ENCODE data around the gene PRRC1. TPM values are rescaled to one million over a fixed set of nuclear protein-coding genes. Genes with fewer than 3 reads are reported as not detected.
A peak's percentile ranks its signal among the peaks of the same experiment; 100 is the strongest.

PRRC1 gene
- total and polyA plus RNA-seq, 7 donors = 19.3 to 32.1 (median 28.8) TPM

DNA sequence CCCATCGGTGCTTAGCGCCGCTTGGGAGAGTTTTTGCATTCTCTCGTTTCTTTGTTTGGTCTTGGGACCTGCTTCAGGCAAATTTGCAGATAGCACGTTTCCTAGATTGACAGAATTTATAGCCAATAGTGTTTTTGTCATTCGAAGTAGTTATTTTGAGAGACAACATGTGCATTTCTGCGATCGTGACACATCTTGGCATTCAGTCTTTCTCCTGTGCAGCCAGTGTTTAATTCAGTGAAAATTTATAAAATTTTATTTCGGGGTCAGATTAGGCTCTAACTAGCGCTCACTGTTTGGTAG, 830 bp downstream of the PRRC1 start:
- Histone ChIP-seq H3K27ac (peak overlapping the region; percentile 79 to 84 (median 81)), H3K4me3 (peak overlapping the region; percentile 72 to 98 (median 90)), H3K36me3 (peaks cover 0 to under 1% (median 0%) of the 10 kb centered on the region in 4 donors), H3K4me1 (peaks cover 0 to 25% (median 16%) of the 10 kb centered on the region in 4 donors), H3K9me3 (peaks cover 0 to 3% (median 0%) of the 10 kb centered on the region in 4 donors), H3K27me3 (no peaks in the 10 kb centered on the region)
- DNase-seq = no peak
- 3 to 8% methylated on average over 10 of the region's 10 CpGs for WGBS, 2 donors
- intact Hi-C loops (cut with DNase I) = no loop called here
- TF ChIP-seq EP300 (IDR thresholded peaks at IDR 0.05) (no peak), POLR2A (IDR thresholded peaks at IDR 0.05) (no peak), CTCF (IDR thresholded peaks at IDR 0.05) (no peak), POLR2AphosphoS5 (IDR thresholded peaks at IDR 0.05) (no peak)

DNA sequence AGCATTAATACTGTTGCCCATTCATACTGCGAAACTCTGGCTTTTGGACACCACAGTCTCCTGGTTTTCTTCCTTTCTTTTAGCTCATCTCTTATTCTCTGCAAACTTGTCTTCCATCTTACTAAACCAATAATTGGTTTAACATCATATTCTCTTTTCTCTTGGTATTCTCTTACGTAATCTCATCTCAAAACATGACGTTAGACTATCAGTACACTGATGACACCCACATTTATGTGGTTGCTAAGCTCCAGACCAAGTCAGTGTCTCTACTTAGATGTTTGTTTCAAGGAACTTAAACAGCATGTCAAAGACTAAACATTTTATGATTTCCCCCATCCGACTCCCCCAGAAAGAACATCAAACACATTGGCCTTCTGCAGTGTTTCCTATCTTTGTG, 2.1 kb downstream of the PRRC1 start:
- H3K27me3 ChIP-seq = no peaks in the 10 kb centered on the region
- peaks cover 3 to 14% (median 9%) of the 10 kb centered on the region in 4 donors for H3K36me3 ChIP-seq
- TF ChIP-seq POLR2AphosphoS5 (IDR thresholded peaks at IDR 0.05) = no peak
- TF ChIP-seq POLR2A (IDR thresholded peaks at IDR 0.05) = no peak
- TF ChIP-seq EP300 (IDR thresholded peaks at IDR 0.05) = no peak
- TF ChIP-seq CTCF (IDR thresholded peaks at IDR 0.05) = no peak
- 85 to 90% methylated on average over 4 of the region's 4 CpGs for WGBS, 2 donors
- intact Hi-C loops (cut with DNase I) = no loop called here
- H3K27ac ChIP-seq = no peak overlapping the region
- peaks cover 0 to 3% (median 0%) of the 10 kb centered on the region in 4 donors for H3K9me3 ChIP-seq
- DNase-seq = no peak
- H3K4me3 ChIP-seq = no peak overlapping the region
- H3K4me1 ChIP-seq = peaks cover 0 to 25% (median 16%) of the 10 kb centered on the region in 4 donors

GRCh38 chr5:127521138-127521770, 3.8 kb downstream of the PRRC1 start:
- H3K4me3 ChIP-seq = no peak overlapping the region
- H3K27ac ChIP-seq = no peak overlapping the region
- peaks cover 0 to 25% (median 16%) of the 10 kb centered on the region in 4 donors for H3K4me1 ChIP-seq
- H3K9me3 ChIP-seq = peaks cover 0 to 3% (median 0%) of the 10 kb centered on the region in 4 donors
- no peak for TF ChIP-seq POLR2A (IDR thresholded peaks at IDR 0.05)
- no peak for TF ChIP-seq EP300 (IDR thresholded peaks at IDR 0.05)
- no peak for TF ChIP-seq POLR2AphosphoS5 (IDR thresholded peaks at IDR 0.05)
- TF ChIP-seq CTCF (IDR thresholded peaks at IDR 0.05) = no peak
- intact Hi-C loops (cut with DNase I) = no loop called here
- H3K27me3 ChIP-seq = no peaks in the 10 kb centered on the region
- 98 to 99% methylated on average over 6 of the region's 6 CpGs for WGBS, 2 donors
- H3K36me3 ChIP-seq = peaks cover 4 to 28% (median 17%) of the 10 kb centered on the region in 4 donors
- DNase-seq = no peak

DNA sequence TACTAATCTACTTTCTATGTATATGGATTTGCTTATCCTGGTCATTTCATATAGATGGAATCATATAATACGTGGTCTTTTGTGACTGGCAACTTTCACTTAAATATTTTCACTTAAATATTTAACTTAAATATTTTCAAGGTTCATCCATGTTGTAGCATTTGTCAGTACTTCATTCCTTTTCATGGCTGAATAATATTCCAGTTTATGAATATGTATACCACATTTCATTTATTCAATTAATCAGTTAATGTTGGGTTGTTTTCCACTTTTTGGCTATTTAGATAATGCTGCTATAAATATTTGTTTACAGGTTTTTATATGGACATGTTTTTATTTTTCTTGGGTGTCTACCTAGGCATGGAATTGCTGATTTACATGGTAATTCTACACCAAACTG, 7.7 kb downstream of the PRRC1 start:
- WGBS, 2 donors = 94 to 99% methylated on average over 1 of the region's 1 CpG
- peaks cover 0 to 6% (median under 1%) of the 10 kb centered on the region in 4 donors for H3K4me1 ChIP-seq

More for the DNA sequence above, 7.7 kb downstream of the PRRC1 start:
- Histone ChIP-seq H3K27me3 (no peaks in the 10 kb centered on the region), H3K36me3 (peaks cover 4 to 66% (median 20%) of the 10 kb centered on the region in 4 donors), H3K9me3 (peaks cover 0 to 3% (median 0%) of the 10 kb centered on the region in 4 donors), H3K27ac (no peak overlapping the region), H3K4me3 (no peak overlapping the region)
- no peak for DNase-seq
- no peak for TF ChIP-seq EP300 (IDR thresholded peaks at IDR 0.05)
- TF ChIP-seq POLR2A (IDR thresholded peaks at IDR 0.05) = no peak
- no peak for TF ChIP-seq CTCF (IDR thresholded peaks at IDR 0.05)
- no peak for TF ChIP-seq POLR2AphosphoS5 (IDR thresholded peaks at IDR 0.05)
- intact Hi-C loops (cut with DNase I) = no loop called here
